ENCODE measurements around the gene STN1.

GRCh38 chr10:103889121-103889720 is 28.8 kb downstream of the STN1 start:
- no peak for TF ChIP-seq CTCF (IDR thresholded peaks at IDR 0.05)
- TF ChIP-seq POLR2AphosphoS5 (IDR thresholded peaks at IDR 0.05; ENCODE audit: low read depth, low read length), result no peak
- TF ChIP-seq TCF7L2 (IDR thresholded peaks at IDR 0.05; ENCODE audit: low read depth, low read length), result no peak
- no peak for TF ChIP-seq SIN3A (IDR thresholded peaks at IDR 0.05; ENCODE audit: borderline replicate concordance, insufficient read depth, low read depth, low read length)
- TF ChIP-seq, protein P1, sequence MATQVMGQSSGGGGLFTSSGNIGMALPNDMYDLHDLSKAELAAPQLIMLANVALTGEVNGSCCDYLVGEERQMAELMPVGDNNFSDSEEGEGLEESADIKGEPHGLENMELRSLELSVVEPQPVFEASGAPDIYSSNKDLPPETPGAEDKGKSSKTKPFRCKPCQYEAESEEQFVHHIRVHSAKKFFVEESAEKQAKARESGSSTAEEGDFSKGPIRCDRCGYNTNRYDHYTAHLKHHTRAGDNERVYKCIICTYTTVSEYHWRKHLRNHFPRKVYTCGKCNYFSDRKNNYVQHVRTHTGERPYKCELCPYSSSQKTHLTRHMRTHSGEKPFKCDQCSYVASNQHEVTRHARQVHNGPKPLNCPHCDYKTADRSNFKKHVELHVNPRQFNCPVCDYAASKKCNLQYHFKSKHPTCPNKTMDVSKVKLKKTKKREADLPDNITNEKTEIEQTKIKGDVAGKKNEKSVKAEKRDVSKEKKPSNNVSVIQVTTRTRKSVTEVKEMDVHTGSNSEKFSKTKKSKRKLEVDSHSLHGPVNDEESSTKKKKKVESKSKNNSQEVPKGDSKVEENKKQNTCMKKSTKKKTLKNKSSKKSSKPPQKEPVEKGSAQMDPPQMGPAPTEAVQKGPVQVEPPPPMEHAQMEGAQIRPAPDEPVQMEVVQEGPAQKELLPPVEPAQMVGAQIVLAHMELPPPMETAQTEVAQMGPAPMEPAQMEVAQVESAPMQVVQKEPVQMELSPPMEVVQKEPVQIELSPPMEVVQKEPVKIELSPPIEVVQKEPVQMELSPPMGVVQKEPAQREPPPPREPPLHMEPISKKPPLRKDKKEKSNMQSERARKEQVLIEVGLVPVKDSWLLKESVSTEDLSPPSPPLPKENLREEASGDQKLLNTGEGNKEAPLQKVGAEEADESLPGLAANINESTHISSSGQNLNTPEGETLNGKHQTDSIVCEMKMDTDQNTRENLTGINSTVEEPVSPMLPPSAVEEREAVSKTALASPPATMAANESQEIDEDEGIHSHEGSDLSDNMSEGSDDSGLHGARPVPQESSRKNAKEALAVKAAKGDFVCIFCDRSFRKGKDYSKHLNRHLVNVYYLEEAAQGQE (IDR thresholded peaks at IDR 0.05; ENCODE audit: insufficient read depth in 1 of 2, low read depth in 2 of 2, low read length in 1 of 2), result no peak
